HEK293T (cell line): ENCODE measurements around the gene SARS2.
"Not testable (repeated sequence)": the region's sequence is repeated elsewhere in the genome, so short reads cannot be mapped to it uniquely, and the experiment has no call there.

Source experiments
- CTCF ChIA-PET: fragments of 350-600 bp; formaldehyde crosslinking; extraction: SDS; loops from one replicate; lab custom pipeline; 2021; ENCODE audit warnings: antibody characterized with exemption, inconsistent platforms; lab: Yijun Ruan, JAX
- POLR2A ChIA-PET: fragments of 350-600 bp; formaldehyde crosslinking; extraction: SDS; loops from one replicate; lab custom pipeline; 2020; ENCODE audit warnings: antibody characterized with exemption, inconsistent platforms; lab: Yijun Ruan, JAX
- DNase-seq: peaks from one replicate; pipeline ENCODE4 v3.0.0; 2012; ENCODE audit warnings: mixed read lengths; ENCODE audit errors: extremely low spot score
- ARNT ChIP-seq: fragments of 450-650 bp; IDR thresholded peaks from 2 replicates; pipeline ENCODE4 v1.6.1; 2017; ENCODE audit warnings: mild to moderate bottlenecking
- BHLHE40 ChIP-seq: fragments of 450-650 bp; IDR thresholded peaks from 2 replicates; pipeline ENCODE4 v1.6.1; 2016; ENCODE audit warnings: mild to moderate bottlenecking, moderate library complexity, borderline replicate concordance
- CTBP1 ChIP-seq: fragments of 450-650 bp; IDR thresholded peaks from 2 replicates; pipeline ENCODE4 v1.6.1; 2016; ENCODE audit warnings: borderline replicate concordance
- ELF4 ChIP-seq: fragments of 450-650 bp; IDR thresholded peaks from 2 replicates; pipeline ENCODE4 v1.6.1; 2017; ENCODE audit warnings: antibody characterized with exemption
- FOXA1 ChIP-seq: fragments of 450-650 bp; IDR thresholded peaks from 2 replicates; pipeline ENCODE4 v1.6.1; 2016; ENCODE audit warnings: mild to moderate bottlenecking
- FOXK2 ChIP-seq: fragments of 450-650 bp; IDR thresholded peaks from 2 replicates; pipeline ENCODE4 v1.6.1; 2016; ENCODE audit warnings: mild to moderate bottlenecking
- FOXM1 ChIP-seq: fragments of 450-650 bp; IDR thresholded peaks from 2 replicates; pipeline ENCODE4 v1.6.1; 2017; ENCODE audit warnings: mild to moderate bottlenecking, borderline replicate concordance
- HDGF ChIP-seq: fragments of 450-650 bp; IDR thresholded peaks from 2 replicates; pipeline ENCODE4 v1.6.1; 2017; ENCODE audit warnings: antibody characterized with exemption, borderline replicate concordance
- L3MBTL2 ChIP-seq: fragments of 450-650 bp; conservative IDR thresholded peaks from 2 replicates; pipeline ENCODE4 v1.6.1; 2016; ENCODE audit warnings: mild to moderate bottlenecking
- LEF1 ChIP-seq: fragments of 450-650 bp; IDR thresholded peaks from 2 replicates; pipeline ENCODE4 v1.6.1; 2017; ENCODE audit warnings: mild to moderate bottlenecking, borderline replicate concordance
- NFRKB ChIP-seq: fragments of 450-650 bp; IDR thresholded peaks from 2 replicates; pipeline ENCODE4 v1.6.1; 2016; ENCODE audit warnings: mild to moderate bottlenecking, moderate library complexity
- SP1 ChIP-seq: fragments of 450-650 bp; IDR thresholded peaks from 2 replicates; pipeline ENCODE4 v1.6.1; 2017
- SUZ12 ChIP-seq: fragments of 450-650 bp; IDR thresholded peaks from 2 replicates; pipeline ENCODE4 v1.6.1; 2016; ENCODE audit warnings: mild to moderate bottlenecking
- TARDBP ChIP-seq: fragments of 450-650 bp; IDR thresholded peaks from 2 replicates; pipeline ENCODE4 v1.6.1; 2016
- ZNF384 ChIP-seq: fragments of 450-650 bp; IDR thresholded peaks from 2 replicates; pipeline ENCODE4 v1.6.1; 2016
- TF ChIP-seq, protein P1 (sequence below): fragments of 450-650 bp; IDR thresholded peaks from 2 replicates; pipeline ENCODE4 v1.6.1; 2016

Gene SARS2

DNA sequence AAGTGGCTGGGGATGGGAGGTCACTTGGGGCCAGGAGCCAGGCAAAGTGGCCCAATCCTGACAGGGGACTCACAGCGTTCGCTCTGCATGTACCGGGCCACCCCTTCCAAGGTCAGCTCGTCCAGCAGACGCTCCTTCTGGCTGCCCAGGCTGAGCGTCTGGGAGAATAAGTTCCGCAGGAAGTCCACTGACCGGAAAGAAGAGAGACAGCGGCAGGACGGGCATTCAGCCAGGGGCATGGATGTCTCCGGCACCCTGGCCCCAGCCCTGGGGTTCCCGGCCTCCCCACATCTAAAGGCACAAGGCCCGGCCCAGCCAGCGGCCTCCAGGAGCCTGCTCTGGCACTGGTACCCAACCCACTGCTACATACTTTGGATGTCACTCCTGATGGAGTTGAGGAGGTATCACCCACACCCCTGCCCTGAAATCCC, 37.2 kb downstream of the SARS2 start:
- DNase-seq, result no peak
- POLR2A ChIA-PET, result no interaction called here
- CTCF ChIA-PET, result no interaction called here
- TF ChIP-seq ZNF384 (no peak), FOXK2 (no peak), ELF4 (no peak), L3MBTL2 (no peak), CTBP1 (no peak), NFRKB (no peak), SUZ12 (no peak), FOXA1 (no peak), SP1 (no peak)

DNA sequence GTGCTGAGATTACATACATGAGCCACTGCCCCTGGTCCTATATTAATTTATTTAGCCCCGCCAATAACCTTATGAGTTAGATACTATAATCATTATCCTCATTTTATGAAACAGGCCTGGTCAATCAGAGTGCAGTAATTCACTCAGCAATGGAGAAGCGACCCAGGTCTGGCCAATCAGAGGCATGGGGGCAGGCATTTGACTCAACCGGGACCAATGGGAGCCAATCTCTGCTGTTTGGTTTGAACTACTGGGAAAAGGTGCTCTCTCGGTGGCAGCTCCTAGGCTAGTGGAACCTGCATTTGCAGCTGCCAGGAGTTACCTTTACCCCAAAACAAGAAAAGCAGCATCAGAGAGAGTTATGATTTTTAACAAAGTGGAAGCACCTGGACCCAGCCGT, 37.7 kb downstream of the SARS2 start:
- ChIA-PET CTCF (no interaction called here), POLR2A (no interaction called here)
- TF ChIP-seq BHLHE40 (no peak), ZNF384 (no peak), HDGF (no peak), SUZ12 (no peak), TARDBP (no peak), L3MBTL2 (no peak), FOXA1 (no peak), NFRKB (no peak), ELF4 (no peak)
- DNase-seq, result no peak

DNA sequence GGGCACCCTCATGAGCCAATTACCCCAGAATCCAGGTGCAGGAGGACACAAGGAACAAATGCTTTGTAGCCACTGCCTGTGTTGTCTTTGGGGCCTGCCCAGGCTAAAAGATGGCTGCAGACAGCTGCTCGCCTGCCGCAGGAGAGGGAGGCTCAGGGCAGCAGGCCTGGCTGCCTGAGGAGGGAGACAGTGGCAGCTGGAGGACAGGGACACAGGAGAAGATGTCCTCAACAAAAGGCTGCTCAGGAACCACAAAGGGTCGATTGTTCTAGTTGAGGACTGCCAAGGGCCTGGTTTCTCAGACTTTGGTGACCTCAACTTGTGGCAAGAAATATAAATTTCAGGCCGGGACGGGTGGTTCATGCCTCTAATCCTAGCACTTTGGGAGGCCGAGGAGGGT, 38.8 kb downstream of the SARS2 start:
- TF ChIP-seq TARDBP (no peak), FOXK2 (no peak), LEF1 (no peak), HDGF (no peak), NFRKB (no peak), ARNT (no peak), ZNF384 (no peak), FOXM1 (no peak)
- CTCF ChIA-PET, result no interaction called here
- DNase-seq, result no peak
- POLR2A ChIA-PET, result no interaction called here

DNA sequence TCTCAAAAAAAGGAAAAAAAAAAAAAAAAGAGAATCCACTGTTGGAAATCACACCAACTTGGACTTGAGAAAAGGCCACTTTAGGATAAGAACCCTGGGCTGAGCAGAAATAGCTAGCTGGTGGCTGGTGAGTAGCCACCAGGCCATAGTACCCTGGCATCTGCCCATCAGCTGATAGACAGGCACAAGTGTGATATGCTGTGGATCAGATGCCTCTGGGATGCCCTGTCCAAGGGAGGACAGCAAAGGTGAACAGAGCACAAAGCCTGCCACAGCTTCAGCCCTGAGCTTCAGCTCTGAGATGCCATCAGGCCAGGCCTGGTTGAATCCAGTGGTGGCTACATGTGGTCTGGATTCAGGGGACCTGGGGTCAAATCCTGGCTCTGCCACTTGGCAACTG, 39.9 kb downstream of the SARS2 start:
- DNase-seq, result no peak
- CTCF ChIA-PET, result no interaction called here
- TF ChIP-seq FOXA1, result no peak
- TF ChIP-seq SP1, result no peak
- TF ChIP-seq SUZ12, result no peak
- no peak for TF ChIP-seq TARDBP
- TF ChIP-seq, protein P1, sequence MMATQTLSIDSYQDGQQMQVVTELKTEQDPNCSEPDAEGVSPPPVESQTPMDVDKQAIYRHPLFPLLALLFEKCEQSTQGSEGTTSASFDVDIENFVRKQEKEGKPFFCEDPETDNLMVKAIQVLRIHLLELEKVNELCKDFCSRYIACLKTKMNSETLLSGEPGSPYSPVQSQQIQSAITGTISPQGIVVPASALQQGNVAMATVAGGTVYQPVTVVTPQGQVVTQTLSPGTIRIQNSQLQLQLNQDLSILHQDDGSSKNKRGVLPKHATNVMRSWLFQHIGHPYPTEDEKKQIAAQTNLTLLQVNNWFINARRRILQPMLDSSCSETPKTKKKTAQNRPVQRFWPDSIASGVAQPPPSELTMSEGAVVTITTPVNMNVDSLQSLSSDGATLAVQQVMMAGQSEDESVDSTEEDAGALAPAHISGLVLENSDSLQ, result no peak
- no peak for TF ChIP-seq CTBP1
- TF ChIP-seq ARNT, result no peak
- no peak for TF ChIP-seq L3MBTL2
- no peak for TF ChIP-seq BHLHE40
- TF ChIP-seq FOXK2, result no peak
- no peak for TF ChIP-seq ZNF384
- POLR2A ChIA-PET, result no interaction called here

DNA sequence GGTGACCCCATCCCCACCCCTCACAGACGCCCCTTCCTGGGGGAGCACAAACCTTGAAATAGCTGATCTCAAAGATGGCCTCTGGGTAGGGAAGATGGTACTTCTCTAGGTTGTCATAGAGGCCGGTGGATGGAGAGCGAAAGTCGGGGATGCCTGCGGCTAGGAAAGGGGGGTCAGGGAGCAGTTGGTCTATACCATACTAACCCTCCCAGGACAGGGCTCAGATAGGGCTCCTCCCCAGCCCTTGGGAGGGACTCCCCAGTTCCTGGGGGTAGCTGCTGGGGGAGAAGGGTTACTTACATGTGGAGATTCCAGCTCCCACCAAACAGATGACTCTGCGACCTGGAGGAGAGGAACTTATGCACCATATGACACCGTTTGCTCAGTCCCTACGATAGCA, 40.8 kb downstream of the SARS2 start:
- TF ChIP-seq, protein P1, result no peak
- no peak for TF ChIP-seq TARDBP
- no peak for TF ChIP-seq FOXK2
- TF ChIP-seq ARNT, result no peak
- TF ChIP-seq FOXM1, result no peak
- TF ChIP-seq ELF4, result no peak
- TF ChIP-seq LEF1, result no peak
- TF ChIP-seq BHLHE40, result no peak
- no peak for TF ChIP-seq HDGF
- DNase-seq, result no peak
- POLR2A ChIA-PET, result no interaction called here
- CTCF ChIA-PET, result no interaction called here

DNA sequence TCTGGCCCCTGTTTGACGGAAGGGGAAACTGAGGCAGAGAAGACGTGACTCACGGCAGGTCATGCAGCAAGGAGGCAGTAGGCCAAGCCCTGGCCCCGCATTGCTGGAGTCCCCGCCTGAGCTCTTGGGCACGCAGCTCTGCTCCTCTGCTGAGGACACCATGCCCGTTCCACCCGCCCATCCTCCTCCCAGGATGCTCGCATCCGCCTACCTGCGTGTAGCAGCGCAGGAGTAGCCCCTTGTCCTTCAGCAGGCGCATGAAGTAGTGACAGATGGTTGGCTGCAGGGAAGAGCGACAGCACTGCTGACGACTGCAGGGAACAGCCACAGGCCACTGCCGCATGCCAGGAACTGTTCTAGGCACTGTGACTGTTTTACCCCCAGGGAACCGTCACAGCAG, 41.7 kb downstream of the SARS2 start:
- ChIA-PET CTCF (interaction anchor here (1.3 kb wide), 1 partner anchor 486 kb away, joined by 3 read pairs; the partner anchor contains the start of gene FAM98C), POLR2A (interaction anchor here (1.7 kb wide), 1 partner anchor 40 kb away, joined by 9 read pairs; no protein-coding TSS in a partner anchor)
- TF ChIP-seq BHLHE40 (no peak), HDGF (no peak), NFRKB (no peak), CTBP1 (no peak), FOXA1 (no peak), L3MBTL2 (no peak), TARDBP (no peak), SUZ12 (no peak), LEF1 (no peak), FOXK2 (no peak), ELF4 (no peak), ZNF384 (no peak), FOXM1 (no peak), SP1 (no peak), ARNT (no peak)
- TF ChIP-seq, protein P1, result no peak
- DNase-seq, result no peak

DNA sequence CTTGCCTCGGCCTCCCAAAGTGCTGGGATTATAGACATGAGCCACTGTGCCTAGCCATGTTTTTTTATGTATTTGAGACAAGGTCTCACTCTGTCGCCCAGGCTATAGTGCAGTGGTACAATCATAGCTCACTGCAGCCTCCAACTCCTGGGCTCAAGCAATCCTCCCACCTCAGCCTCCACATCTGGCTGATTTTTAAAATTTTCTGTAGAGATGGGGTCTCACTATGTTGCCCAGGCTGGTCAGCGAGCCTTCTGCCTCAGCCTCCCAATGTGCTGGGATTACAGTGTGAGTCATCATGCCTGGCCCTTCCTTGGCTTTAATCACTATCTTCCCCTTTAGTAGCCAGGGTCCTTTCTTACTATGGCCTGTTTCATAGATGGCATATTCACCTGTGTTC, 45.9 kb downstream of the SARS2 start:
- DNase-seq, POLR2A ChIA-PET, CTCF ChIA-PET: not testable (repeated sequence)
